ENCODE data around the gene CTSS. TPM values are rescaled to one million over a fixed set of nuclear protein-coding genes. Genes with fewer than 3 reads are reported as not detected.

The CTSS gene
- total and polyA plus RNA-seq, 2 experiments from 2014 or later = not detected

GRCh38 chr1:150724336-150724735, 41.2 kb downstream of the CTSS start (continued):
- TF ChIP-seq ETS1 (IDR thresholded peaks at IDR 0.05) = no peak
- TF ChIP-seq CREB1 (CRISPR knock-in tag; IDR thresholded peaks at IDR 0.05; ENCODE audit: low read depth) = no peak
- TF ChIP-seq ZNF114 (CRISPR knock-in tag; IDR thresholded peaks at IDR 0.05) = no peak
- TF ChIP-seq ZNF331 (CRISPR knock-in tag; IDR thresholded peaks at IDR 0.05; ENCODE audit: low read depth) = no peak
- TF ChIP-seq, protein P1, sequence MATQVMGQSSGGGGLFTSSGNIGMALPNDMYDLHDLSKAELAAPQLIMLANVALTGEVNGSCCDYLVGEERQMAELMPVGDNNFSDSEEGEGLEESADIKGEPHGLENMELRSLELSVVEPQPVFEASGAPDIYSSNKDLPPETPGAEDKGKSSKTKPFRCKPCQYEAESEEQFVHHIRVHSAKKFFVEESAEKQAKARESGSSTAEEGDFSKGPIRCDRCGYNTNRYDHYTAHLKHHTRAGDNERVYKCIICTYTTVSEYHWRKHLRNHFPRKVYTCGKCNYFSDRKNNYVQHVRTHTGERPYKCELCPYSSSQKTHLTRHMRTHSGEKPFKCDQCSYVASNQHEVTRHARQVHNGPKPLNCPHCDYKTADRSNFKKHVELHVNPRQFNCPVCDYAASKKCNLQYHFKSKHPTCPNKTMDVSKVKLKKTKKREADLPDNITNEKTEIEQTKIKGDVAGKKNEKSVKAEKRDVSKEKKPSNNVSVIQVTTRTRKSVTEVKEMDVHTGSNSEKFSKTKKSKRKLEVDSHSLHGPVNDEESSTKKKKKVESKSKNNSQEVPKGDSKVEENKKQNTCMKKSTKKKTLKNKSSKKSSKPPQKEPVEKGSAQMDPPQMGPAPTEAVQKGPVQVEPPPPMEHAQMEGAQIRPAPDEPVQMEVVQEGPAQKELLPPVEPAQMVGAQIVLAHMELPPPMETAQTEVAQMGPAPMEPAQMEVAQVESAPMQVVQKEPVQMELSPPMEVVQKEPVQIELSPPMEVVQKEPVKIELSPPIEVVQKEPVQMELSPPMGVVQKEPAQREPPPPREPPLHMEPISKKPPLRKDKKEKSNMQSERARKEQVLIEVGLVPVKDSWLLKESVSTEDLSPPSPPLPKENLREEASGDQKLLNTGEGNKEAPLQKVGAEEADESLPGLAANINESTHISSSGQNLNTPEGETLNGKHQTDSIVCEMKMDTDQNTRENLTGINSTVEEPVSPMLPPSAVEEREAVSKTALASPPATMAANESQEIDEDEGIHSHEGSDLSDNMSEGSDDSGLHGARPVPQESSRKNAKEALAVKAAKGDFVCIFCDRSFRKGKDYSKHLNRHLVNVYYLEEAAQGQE (IDR thresholded peaks at IDR 0.05; ENCODE audit: unreplicated experiment) = no peak
- TF ChIP-seq, protein P2, sequence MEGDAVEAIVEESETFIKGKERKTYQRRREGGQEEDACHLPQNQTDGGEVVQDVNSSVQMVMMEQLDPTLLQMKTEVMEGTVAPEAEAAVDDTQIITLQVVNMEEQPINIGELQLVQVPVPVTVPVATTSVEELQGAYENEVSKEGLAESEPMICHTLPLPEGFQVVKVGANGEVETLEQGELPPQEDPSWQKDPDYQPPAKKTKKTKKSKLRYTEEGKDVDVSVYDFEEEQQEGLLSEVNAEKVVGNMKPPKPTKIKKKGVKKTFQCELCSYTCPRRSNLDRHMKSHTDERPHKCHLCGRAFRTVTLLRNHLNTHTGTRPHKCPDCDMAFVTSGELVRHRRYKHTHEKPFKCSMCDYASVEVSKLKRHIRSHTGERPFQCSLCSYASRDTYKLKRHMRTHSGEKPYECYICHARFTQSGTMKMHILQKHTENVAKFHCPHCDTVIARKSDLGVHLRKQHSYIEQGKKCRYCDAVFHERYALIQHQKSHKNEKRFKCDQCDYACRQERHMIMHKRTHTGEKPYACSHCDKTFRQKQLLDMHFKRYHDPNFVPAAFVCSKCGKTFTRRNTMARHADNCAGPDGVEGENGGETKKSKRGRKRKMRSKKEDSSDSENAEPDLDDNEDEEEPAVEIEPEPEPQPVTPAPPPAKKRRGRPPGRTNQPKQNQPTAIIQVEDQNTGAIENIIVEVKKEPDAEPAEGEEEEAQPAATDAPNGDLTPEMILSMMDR (conservative IDR thresholded peaks at IDR 0.05; ENCODE audit: low read depth in 2 of 2) = no peak
- no peak for TF ChIP-seq EZH2phosphoT487 (IDR thresholded peaks at IDR 0.05; ENCODE audit: unreplicated experiment)
- no peak for TF ChIP-seq STAT1 (IDR thresholded peaks at IDR 0.05; ENCODE audit: unreplicated experiment)

GRCh38 chr1:150720703-150721102, 44.9 kb downstream of the CTSS start, which contains the start of gene HORMAD1:
HORMAD1 (minus strand) TSS chr1:150720895; CDS start chr1:150719505, 1,390 bp downstream.
- Histone ChIP-seq H2AFZ (peak within 1 kb of the TSS; percentile 74), H4K20me1 (replicated peaks; ENCODE audit: insufficient read depth) (no peaks in the 10 kb centered on the region), H3K4me3 (no peak within 1 kb of the TSS), H3K4me2 (no peak within 1 kb of the TSS), H3K9me2 (ENCODE audit: insufficient read depth) (no peaks in the 10 kb centered on the region), H3K4me1 (ENCODE audit: insufficient read depth) (no peaks in the 10 kb centered on the region), H3K79me2 (replicated peaks; ENCODE audit: insufficient read depth) (no peaks in the 10 kb centered on the region), H3F3A (replicated peaks; ENCODE audit: low read depth) (no peaks in the 10 kb centered on the region), H3K36me3 (ENCODE audit: insufficient read depth) (no peaks in the 10 kb centered on the region), H3K27ac (ENCODE audit: low read depth) (no peak within 1 kb of the TSS), H3K27me3 (ENCODE audit: insufficient read depth) (no peaks in the 10 kb centered on the region)
- no peak within 1 kb of the TSS for H3K27ac Mint-ChIP-seq
- no peaks in the 10 kb centered on the region for H3K36me3 Mint-ChIP-seq (ENCODE audit: low read depth)
- ATAC-seq = no peak
- H3K4me3 Mint-ChIP-seq = no peak within 1 kb of the TSS
- no peaks in the 10 kb centered on the region for H3K27me3 Mint-ChIP-seq (ENCODE audit: insufficient read depth, low read depth, poor library complexity)
- H3K4me1 Mint-ChIP-seq = no peaks in the 10 kb centered on the region
- H3K9me3 Mint-ChIP-seq = no peaks in the 10 kb centered on the region
- no peak for DNase-seq (ENCODE audit: low spot score)
- TF ChIP-seq ZNF114 (CRISPR knock-in tag; IDR thresholded peaks at IDR 0.05) (no peak), EZH2 (IDR thresholded peaks at IDR 0.05; ENCODE audit: low read depth, unreplicated experiment) (no peak)
- TF ChIP-seq, protein P3, sequence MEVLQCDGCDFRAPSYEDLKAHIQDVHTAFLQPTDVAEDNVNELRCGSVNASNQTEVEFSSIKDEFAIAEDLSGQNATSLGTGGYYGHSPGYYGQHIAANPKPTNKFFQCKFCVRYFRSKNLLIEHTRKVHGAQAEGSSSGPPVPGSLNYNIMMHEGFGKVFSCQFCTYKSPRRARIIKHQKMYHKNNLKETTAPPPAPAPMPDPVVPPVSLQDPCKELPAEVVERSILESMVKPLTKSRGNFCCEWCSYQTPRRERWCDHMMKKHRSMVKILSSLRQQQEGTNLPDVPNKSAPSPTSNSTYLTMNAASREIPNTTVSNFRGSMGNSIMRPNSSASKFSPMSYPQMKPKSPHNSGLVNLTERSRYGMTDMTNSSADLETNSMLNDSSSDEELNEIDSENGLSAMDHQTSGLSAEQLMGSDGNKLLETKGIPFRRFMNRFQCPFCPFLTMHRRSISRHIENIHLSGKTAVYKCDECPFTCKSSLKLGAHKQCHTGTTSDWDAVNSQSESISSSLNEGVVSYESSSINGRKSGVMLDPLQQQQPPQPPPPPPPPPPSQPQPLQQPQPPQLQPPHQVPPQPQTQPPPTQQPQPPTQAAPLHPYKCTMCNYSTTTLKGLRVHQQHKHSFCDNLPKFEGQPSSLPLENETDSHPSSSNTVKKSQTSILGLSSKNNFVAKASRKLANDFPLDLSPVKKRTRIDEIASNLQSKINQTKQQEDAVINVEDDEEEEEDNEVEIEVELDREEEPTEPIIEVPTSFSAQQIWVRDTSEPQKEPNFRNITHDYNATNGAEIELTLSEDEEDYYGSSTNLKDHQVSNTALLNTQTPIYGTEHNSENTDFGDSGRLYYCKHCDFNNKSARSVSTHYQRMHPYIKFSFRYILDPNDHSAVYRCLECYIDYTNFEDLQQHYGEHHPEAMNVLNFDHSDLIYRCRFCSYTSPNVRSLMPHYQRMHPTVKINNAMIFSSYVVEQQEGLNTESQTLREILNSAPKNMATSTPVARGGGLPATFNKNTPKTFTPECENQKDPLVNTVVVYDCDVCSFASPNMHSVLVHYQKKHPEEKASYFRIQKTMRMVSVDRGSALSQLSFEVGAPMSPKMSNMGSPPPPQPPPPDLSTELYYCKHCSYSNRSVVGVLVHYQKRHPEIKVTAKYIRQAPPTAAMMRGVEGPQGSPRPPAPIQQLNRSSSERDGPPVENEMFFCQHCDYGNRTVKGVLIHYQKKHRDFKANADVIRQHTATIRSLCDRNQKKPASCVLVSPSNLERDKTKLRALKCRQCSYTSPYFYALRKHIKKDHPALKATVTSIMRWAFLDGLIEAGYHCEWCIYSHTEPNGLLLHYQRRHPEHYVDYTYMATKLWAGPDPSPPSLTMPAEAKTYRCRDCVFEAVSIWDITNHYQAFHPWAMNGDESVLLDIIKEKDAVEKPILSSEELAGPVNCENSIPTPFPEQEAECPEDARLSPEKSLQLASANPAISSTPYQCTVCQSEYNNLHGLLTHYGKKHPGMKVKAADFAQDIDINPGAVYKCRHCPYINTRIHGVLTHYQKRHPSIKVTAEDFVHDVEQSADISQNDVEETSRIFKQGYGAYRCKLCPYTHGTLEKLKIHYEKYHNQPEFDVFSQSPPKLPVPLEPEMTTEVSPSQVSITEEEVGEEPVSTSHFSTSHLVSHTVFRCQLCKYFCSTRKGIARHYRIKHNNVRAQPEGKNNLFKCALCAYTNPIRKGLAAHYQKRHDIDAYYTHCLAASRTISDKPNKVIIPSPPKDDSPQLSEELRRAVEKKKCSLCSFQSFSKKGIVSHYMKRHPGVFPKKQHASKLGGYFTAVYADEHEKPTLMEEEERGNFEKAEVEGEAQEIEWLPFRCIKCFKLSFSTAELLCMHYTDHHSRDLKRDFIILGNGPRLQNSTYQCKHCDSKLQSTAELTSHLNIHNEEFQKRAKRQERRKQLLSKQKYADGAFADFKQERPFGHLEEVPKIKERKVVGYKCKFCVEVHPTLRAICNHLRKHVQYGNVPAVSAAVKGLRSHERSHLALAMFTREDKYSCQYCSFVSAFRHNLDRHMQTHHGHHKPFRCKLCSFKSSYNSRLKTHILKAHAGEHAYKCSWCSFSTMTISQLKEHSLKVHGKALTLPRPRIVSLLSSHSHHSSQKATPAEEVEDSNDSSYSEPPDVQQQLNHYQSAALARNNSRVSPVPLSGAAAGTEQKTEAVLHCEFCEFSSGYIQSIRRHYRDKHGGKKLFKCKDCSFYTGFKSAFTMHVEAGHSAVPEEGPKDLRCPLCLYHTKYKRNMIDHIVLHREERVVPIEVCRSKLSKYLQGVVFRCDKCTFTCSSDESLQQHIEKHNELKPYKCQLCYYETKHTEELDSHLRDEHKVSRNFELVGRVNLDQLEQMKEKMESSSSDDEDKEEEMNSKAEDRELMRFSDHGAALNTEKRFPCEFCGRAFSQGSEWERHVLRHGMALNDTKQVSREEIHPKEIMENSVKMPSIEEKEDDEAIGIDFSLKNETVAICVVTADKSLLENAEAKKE (CRISPR knock-in tag; IDR thresholded peaks at IDR 0.05) = no peak
- TF ChIP-seq, protein P2 (conservative IDR thresholded peaks at IDR 0.05; ENCODE audit: low read depth in 2 of 2) = no peak

Data from GM23338 (cell line).